K562 (cell line): ENCODE results near the gene PRF1. TPM values are rescaled to one million over a fixed set of nuclear protein-coding genes. Genes with fewer than 3 reads are reported as not detected.
A peak's percentile ranks its signal among the peaks of the same experiment; 100 is the strongest.

Experiments
- BRD4 ChIP-seq: fragments of 200-600 bp; sonication (generic); IDR thresholded peaks from 2 replicates; pipeline ENCODE4 v1.6.1; 2017; ENCODE audit warnings: inconsistent platforms
- DDX20 ChIP-seq: fragments of 450-650 bp; IDR thresholded peaks from 2 replicates; pipeline ENCODE4 v1.6.1; 2016; ENCODE audit warnings: missing genetic modification characterization, low read depth, mild to moderate bottlenecking, missing compliant biosample characterization, moderate library complexity
- FIP1L1 ChIP-seq: fragments of 200-400 bp; formaldehyde crosslinking; IDR thresholded peaks from 2 replicates; pipeline ENCODE4 v1.6.1; 2018; ENCODE audit warnings: mild to moderate bottlenecking, low read depth, low read length; ENCODE audit not compliant: poor library complexity, severe bottlenecking
- NUFIP1 ChIP-seq: fragments of 450-650 bp; IDR thresholded peaks from 2 replicates; pipeline ENCODE4 v1.6.1; 2018; ENCODE audit not compliant: partially characterized antibody
- SMARCB1 ChIP-seq: IDR thresholded peaks from 2 replicates; pipeline ENCODE4 v1.6.1; 2011; ENCODE audit warnings: improper control_type of control experiment, low read depth; ENCODE audit not compliant: insufficient read length
- TAL1 ChIP-seq: fragments of 450-650 bp; IDR thresholded peaks from 2 replicates; pipeline ENCODE4 v1.6.1; 2016; ENCODE audit warnings: mild to moderate bottlenecking
- XRCC3 ChIP-seq: fragments of 450-650 bp; IDR thresholded peaks from 2 replicates; pipeline ENCODE4 v1.6.1; 2017; ENCODE audit warnings: mild to moderate bottlenecking, moderate library complexity
- polyA plus RNA-seq, 8 experiments: library from polyadenylated mRNA; depleted of rRNA in 4 of 8; stranded (reverse) in 5 of 8; unstranded in 3 of 8; fragments of >200 nt; fragmentation: Nextera tagmentation in 2 of 8; fragmentation: Illumina TruSeq in 1 of 8; extraction: Ambion mirVana in 2 of 8; extraction: Trizol in 1 of 8; gene quantifications; 2 replicates each; pipeline versions ENCODE4 v1.2.1 to v1.2.3, GENCODE V29; 2011 to 2014; ENCODE audit warnings: inconsistent platforms in 1 of 8, missing spikeins in 1 of 8
- total RNA-seq, 7 experiments: library from RNA; depleted of rRNA in 6 of 7; stranded (reverse); fragments of >200 nt in 6 of 7; fragmentation: Illumina TruSeq in 2 of 7; extraction: Trizol in 2 of 7; gene quantifications; 2 replicates each; pipeline versions ENCODE4 v1.2.1 to v1.2.3, GENCODE V29; 2011 to 2021; ENCODE audit warnings: low replicate concordance in 1 of 7
- TF ChIP-seq, protein P1 (sequence below): fragments of 450-650 bp; IDR thresholded peaks from 2 replicates; pipeline ENCODE4 v1.6.1; 2016; ENCODE audit warnings: low read depth
- TF ChIP-seq, protein P2 (sequence below): fragments of 250-450 bp; sonication (Bioruptor Pico); IDR thresholded peaks from 2 replicates; pipeline ENCODE4 v1.8.0; 2021; ENCODE audit warnings: borderline replicate concordance, mild to moderate bottlenecking, moderate library complexity; ENCODE audit not compliant: poor library complexity, severe bottlenecking

Gene PRF1
- total and polyA plus RNA-seq, 9 of the 15 experiments (the other 6 are each of a cell fraction or from before 2014, with no cell fraction given), result 3.8 to 8.6 (median 6.3) TPM

DNA sequence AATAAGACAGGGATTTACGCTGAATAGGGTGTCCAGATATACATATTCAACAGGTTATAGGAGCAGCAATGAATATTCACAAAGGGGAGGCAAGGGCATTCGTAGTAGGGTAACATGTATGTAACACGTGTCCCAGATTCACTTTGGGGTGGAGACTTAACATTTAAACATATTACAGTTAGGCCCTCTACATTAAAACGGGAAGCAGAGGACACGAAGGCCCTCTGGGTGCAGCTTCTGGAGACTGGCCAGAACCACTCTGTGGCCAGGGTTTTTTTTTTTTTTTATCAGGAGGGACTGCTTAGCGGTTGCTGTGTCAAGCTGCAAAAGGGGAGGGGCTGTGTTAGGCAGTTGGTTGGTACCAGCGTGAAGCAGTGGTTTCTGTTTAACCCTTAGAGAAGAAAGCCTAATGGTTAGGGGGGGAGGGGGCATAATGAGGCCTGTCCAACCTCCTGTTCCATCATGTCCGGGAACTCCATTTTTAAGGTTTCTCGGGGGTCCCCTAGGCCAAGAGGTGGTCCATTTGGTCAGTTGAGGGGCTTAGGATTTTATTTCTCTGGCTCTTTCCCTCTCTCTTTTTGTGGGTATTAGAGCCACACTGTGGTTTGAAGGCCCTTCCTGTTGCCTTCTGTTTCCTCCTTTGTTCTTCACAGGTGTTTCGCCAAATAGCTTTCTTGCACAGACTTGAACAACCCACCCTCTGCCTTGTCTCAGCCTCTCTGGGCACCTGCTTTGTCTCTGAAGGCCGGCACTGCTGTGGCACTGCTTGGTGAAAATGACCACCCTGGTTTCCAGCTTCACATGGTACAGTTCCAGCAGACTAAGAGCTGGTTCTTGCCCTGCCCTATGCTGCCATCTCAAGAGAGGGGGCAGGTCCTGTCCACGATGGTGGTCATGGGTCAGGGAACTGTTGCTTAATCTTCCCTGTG, 26.4 kb downstream of the PRF1 start (continued):
- TF ChIP-seq DDX20 (no peak), FIP1L1 (no peak), XRCC3 (no peak), SMARCB1 (no peak), NUFIP1 (no peak), TAL1 (0 out of 2 replicates have a peak, but pooled peaks have one; percentile 27), BRD4 (no peak)
- TF ChIP-seq, protein P1, sequence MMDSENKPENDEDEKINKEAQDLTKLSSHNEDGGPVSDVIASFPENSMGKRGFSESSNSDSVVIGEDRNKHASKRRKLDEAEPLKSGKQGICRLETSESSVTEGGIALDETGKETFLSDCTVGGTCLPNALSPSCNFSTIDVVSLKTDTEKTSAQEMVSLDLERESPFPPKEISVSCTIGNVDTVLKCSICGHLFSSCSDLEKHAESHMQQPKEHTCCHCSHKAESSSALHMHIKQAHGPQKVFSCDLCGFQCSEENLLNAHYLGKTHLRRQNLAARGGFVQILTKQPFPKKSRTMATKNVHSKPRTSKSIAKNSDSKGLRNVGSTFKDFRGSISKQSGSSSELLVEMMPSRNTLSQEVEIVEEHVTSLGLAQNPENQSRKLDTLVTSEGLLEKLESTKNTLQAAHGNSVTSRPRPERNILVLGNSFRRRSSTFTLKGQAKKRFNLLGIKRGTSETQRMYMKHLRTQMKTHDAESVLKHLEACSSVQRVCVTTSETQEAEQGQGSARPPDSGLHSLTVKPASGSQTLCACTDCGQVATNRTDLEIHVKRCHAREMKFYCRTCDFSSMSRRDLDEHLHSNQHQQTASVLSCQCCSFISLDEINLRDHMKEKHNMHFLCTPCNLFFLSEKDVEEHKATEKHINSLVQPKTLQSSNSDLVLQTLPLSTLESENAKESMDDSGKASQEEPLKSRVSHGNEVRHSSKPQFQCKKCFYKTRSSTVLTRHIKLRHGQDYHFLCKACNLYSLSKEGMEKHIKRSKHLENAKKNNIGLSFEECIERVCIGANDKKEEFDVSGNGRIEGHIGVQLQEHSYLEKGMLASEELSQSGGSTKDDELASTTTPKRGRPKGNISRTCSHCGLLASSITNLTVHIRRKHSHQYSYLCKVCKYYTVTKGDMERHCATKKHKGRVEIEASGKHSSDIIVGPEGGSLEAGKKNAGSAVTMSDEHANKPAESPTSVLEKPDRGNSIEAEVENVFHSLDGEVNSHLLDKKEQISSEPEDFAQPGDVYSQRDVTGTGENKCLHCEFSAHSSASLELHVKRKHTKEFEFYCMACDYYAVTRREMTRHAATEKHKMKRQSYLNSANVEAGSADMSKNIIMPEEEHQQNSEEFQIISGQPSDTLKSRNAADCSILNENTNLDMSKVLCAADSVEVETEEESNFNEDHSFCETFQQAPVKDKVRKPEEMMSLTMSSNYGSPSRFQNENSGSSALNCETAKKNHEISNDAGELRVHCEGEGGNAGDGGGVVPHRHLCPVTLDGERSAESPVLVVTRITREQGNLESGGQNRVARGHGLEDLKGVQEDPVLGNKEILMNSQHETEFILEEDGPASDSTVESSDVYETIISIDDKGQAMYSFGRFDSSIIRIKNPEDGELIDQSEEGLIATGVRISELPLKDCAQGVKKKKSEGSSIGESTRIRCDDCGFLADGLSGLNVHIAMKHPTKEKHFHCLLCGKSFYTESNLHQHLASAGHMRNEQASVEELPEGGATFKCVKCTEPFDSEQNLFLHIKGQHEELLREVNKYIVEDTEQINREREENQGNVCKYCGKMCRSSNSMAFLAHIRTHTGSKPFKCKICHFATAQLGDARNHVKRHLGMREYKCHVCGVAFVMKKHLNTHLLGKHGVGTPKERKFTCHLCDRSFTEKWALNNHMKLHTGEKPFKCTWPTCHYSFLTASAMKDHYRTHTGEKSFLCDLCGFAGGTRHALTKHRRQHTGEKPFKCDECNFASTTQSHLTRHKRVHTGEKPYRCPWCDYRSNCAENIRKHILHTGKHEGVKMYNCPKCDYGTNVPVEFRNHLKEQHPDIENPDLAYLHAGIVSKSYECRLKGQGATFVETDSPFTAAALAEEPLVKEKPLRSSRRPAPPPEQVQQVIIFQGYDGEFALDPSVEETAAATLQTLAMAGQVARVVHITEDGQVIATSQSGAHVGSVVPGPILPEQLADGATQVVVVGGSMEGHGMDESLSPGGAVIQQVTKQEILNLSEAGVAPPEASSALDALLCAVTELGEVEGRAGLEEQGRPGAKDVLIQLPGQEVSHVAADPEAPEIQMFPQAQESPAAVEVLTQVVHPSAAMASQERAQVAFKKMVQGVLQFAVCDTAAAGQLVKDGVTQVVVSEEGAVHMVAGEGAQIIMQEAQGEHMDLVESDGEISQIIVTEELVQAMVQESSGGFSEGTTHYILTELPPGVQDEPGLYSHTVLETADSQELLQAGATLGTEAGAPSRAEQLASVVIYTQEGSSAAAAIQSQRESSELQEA, result no peak
- TF ChIP-seq, protein P2, sequence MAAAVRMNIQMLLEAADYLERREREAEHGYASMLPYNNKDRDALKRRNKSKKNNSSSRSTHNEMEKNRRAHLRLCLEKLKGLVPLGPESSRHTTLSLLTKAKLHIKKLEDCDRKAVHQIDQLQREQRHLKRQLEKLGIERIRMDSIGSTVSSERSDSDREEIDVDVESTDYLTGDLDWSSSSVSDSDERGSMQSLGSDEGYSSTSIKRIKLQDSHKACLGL (CRISPR knock-in tag), result no peak
